ENCODE results near the gene IL4I1.

DNA sequence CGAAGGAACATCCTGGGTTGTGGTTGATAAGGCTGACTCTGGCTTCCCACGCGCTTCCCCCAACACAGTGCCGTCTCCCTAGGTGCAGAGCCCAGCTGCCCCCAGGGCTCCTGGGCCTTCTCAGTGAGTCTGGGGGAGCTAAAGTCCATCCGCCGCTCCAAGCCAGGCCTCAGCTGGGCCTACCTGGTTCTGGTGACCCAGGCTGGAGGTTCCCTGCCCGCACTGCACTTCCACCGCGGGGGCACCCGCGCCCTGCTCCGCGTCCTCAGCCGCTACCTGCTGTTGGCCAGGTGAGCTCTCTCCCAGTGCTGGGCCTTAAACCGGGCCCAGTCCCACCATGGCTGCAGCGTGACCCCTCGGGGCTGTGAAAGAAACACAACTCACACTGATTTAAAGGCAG, 15.5 kb downstream of the IL4I1 start:
- no peak for TF ChIP-seq POLR2A (IDR thresholded peaks at IDR 0.05; ENCODE audit: extremely low read depth, insufficient read length)
- TF ChIP-seq, protein P1, sequence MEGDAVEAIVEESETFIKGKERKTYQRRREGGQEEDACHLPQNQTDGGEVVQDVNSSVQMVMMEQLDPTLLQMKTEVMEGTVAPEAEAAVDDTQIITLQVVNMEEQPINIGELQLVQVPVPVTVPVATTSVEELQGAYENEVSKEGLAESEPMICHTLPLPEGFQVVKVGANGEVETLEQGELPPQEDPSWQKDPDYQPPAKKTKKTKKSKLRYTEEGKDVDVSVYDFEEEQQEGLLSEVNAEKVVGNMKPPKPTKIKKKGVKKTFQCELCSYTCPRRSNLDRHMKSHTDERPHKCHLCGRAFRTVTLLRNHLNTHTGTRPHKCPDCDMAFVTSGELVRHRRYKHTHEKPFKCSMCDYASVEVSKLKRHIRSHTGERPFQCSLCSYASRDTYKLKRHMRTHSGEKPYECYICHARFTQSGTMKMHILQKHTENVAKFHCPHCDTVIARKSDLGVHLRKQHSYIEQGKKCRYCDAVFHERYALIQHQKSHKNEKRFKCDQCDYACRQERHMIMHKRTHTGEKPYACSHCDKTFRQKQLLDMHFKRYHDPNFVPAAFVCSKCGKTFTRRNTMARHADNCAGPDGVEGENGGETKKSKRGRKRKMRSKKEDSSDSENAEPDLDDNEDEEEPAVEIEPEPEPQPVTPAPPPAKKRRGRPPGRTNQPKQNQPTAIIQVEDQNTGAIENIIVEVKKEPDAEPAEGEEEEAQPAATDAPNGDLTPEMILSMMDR (IDR thresholded peaks at IDR 0.05; ENCODE audit: low read depth, low read length): no peak

Data from NB4 (cell line).